C1 segment of cervical spinal cord (tissue), 14 donors: ENCODE results near the gene PRPSAP1.
"Not testable (repeated sequence)": the region's sequence is repeated elsewhere in the genome, so short reads cannot be mapped to it uniquely, and the experiment has no call there.

Experiments
- DNase-seq, 14 donors: peaks; one replicate each; lab custom pipeline; 2025; lab: John Stamatoyannopoulos, UW

Gene PRPSAP1

GRCh38 chr17:76327696-76328095, 26.0 kb downstream of the PRPSAP1 start:
- no peak for DNase-seq

GRCh38 chr17:76326306-76326705, 27.4 kb downstream of the PRPSAP1 start:
- no peak for DNase-seq

- DNase-seq = no peak
These were observed 35.1 kb downstream of the PRPSAP1 start for GRCh38 chr17:76318586-76318985.

- DNase-seq = no peak
These were observed 36.2 kb downstream of the PRPSAP1 start for GRCh38 chr17:76317535-76317934.

- no peak for DNase-seq
These were observed 39.1 kb downstream of the PRPSAP1 start for GRCh38 chr17:76314392-76315227.

GRCh38 chr17:76312735-76313134, 41.0 kb downstream of the PRPSAP1 start:
- no peak for DNase-seq

DNA sequence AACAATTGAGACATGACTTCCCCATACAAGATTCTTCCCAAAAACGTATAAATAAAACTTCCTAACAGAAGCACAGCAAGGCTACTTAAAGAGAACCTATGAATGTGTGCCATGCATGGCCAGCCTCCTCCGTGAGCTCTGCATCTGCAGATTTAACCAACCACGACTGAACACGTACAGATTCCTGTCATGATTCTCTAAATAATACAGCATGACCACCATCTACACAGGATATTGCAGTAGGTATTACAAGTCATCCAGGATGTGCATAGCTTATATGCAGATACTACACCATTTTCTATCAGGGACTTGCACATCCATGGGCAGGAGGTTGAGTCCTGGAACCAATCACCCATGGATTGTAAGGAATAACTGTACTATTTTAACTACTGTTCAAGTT, 44.3 kb downstream of the PRPSAP1 start:
- DNase-seq = no peak

DNA sequence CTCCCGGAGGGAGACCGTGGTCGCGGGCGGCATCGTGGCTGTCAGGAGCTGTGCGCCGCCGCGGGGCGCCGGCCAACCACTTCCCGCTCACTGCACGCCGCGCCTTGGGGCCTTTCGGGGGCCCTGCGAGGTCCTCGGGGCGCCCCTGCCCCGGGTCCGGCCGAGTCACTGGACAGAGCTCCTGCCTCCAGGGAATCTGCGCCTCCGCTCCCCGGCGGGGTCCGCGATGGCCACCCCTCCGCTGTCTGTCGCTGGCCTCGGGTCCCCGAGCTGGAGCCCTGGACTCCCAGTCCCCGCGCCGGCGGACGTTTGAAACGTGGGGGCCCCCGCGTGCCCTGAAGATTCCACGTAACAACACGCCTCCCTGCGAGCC, 45.8 kb downstream of the PRPSAP1 start, which contains the start of gene QRICH2:
Gene QRICH2, minus strand, starts transcription at position 311 of the 373 bp plus-strand sequence. Its CDS starts 278 bp downstream, at position 33.
- no peak for DNase-seq

DNA sequence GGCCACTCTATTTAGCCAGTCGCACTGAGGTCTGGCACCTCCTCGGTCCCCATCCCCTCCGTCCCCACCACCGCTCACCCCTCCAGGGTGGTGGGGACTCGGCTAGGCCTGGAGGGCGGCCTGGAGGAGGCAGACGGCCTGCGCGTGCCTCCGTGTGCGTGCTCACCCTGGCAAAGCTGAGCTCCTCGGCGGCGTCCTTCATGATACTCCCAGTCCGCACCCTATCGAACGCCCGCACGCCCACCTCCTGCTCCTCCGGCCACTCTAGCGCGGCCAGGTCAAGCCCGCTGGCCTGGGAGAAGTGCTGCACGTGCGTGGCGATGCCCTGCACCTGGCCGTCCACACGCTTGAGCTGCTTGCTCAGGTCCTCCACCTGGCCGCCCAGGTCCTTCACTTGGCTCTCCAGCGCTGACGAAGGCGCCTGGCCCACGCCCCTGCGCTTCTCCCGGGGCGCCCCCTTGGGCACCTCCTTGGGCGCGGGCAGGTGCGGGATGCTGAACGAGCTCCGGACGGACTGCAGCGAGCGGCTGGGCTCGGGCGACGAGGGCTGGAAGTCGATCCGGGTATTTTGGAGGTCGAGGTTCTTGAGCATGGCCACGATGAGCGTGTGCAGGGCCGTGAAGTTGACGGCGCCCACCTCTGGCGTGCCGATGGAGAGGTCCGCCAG, 46.3 kb downstream of the PRPSAP1 start:
- DNase-seq = no peak

DNA sequence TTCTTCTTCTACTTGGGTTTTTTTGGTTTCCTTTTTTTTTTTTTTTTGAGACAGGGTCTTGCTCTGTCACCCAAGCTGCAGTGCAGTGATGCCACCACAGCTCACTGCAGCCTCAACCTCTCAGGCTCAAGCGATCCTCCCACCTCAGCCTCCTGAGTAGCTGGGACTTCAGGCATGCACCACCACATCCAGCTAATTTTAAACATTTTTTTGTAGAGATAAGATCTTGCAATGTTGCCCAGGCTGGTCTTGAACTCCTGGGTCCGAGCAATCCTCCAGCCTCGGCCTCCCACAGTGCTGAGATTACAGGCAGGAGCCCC, 48.6 kb downstream of the PRPSAP1 start:
- DNase-seq = not testable (repeated sequence)

DNA sequence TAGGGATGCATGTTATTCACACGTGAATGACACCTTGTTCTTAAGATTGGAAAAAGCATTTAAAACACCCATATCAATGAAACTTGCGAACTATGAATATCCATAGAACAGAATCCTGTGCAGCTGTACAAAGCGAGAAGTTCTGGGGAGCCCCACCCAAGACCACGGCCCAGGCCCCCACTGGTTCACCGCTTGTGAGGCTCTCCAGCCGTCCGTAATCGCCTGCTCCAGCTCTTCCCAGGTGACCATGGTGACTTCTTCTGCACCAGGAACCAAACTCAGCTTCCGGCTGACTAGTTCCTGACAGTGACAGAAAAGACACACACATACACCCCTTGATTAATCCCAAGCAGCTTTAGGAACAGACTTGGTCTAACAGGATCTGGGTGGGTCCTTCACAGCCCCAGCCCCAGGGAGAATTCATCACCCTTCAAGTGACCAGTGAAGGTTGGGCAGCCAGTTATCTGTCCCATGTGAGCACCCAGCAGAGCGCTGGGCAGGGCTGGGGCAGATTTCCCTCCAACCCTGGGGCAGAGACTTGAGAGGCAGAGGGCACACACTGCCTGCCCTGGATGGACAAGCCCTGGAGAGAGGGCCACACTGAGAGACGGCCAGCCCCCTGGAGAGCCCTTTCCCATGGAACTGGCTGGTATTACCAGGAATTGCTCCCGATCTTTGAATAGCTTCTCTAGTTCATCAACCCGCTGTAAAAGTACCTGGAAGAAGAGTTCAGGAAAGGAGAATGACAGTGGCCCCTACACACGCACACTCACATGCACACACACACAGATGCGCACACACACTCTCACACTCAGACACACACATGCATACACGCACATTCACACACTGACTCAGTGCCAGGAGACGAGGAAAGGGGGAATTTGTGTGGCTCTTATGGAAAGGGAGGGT, 49.2 kb downstream of the PRPSAP1 start:
- DNase-seq = no peak

GRCh38 chr17:76297436-76297835, 56.3 kb downstream of the PRPSAP1 start:
- no peak for DNase-seq

GRCh38 chr17:76296889-76297288, 56.8 kb downstream of the PRPSAP1 start:
- no peak for DNase-seq

GRCh38 chr17:76296186-76296585, 57.5 kb downstream of the PRPSAP1 start:
- no peak for DNase-seq

DNA sequence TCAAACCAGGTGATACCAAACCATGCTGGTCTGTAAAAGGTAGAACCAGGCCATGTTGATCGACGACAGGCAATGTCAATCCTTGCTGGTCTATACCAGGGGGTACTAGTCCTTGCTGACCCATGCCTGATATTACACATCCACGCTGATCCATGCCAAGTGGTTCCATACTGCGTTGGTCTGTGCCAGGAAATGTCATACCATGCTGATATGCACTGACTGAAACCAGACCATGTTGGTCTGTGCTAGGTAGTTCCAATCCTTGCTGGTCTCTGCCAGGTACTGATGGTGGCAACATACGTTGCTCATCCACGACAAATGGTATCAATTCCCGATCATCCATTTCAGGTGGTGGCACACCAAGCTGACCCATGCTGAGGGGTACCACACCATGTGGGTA, 60.6 kb downstream of the PRPSAP1 start:
- DNase-seq = no peak

- DNase-seq = peak in 1 of 14 donors; percentile 47
These were observed 61.1 kb downstream of the PRPSAP1 start for GRCh38 chr17:76292567-76292966.

GRCh38 chr17:76281573-76282371, 71.9 kb downstream of the PRPSAP1 start:
- peak in 1 of 14 donors; percentile 79 for DNase-seq

DNA sequence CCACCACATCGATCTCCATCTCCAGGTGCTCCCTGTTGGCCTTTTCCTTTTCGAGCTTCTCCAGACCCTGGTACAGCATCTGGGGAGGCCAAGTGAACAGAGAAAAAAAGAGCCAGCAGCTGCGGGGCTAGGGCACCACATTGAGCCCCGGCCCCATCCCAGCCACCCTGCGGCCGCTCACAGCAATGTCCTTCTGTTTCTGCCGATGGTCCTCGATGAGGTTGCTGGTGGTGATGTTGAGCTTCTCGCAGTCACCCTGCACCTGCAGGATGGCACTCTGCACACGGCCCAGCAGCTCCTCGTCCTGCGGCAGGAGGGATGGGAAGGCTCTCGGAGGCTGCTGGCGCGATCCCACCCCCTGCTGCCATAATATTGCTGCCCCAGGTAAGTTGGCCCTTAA, 73.1 kb downstream of the PRPSAP1 start:
- no peak for DNase-seq

GRCh38 chr17:76279742-76280287, 73.9 kb downstream of the PRPSAP1 start:
- no peak for DNase-seq

- peak in 12 of 14 donors; percentile 31 to 87 (median 70) for DNase-seq
These were observed 74.6 kb downstream of the PRPSAP1 start for GRCh38 chr17:76278952-76279741.
